Epithelial cell of prostate (primary cell): ENCODE measurements around the gene TELO2.
"Not testable (repeated sequence)": the region's sequence is repeated elsewhere in the genome, so short reads cannot be mapped to it uniquely, and the experiment has no call there.

Source experiments
- DNase-seq: peaks from one replicate; pipeline ENCODE4 v3.0.0-alpha.2; 2011; ENCODE audit warnings: low read depth, low spot score
- H3K27ac ChIP-seq: fragments of 450-650 bp; 2 replicates; pipeline ENCODE4 v1.5.1; 2017; ENCODE audit warnings: mild to moderate bottlenecking

The TELO2 gene

DNA sequence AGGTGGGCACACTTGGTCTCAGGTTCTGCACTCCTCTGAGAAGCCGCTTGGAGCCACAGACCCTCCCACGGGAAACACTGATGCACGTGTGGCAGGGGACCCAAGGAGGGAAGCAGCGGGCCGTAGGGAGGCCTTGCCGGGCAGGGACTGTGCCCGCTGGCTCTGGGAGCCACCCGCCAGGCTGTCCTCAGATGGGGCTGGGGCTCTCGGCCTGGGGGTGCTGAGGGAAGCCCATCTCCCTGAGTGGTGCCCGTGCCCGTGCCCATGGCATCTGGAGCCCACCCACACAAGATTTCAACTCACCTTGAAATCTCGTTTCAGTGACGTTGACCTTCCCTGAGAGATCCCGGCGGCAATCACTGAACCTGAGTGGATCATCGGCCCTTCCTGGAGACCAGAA, 36.2 kb upstream of the TELO2 start:
- DNase-seq, result no peak
- no peak overlapping the region for H3K27ac ChIP-seq

DNA sequence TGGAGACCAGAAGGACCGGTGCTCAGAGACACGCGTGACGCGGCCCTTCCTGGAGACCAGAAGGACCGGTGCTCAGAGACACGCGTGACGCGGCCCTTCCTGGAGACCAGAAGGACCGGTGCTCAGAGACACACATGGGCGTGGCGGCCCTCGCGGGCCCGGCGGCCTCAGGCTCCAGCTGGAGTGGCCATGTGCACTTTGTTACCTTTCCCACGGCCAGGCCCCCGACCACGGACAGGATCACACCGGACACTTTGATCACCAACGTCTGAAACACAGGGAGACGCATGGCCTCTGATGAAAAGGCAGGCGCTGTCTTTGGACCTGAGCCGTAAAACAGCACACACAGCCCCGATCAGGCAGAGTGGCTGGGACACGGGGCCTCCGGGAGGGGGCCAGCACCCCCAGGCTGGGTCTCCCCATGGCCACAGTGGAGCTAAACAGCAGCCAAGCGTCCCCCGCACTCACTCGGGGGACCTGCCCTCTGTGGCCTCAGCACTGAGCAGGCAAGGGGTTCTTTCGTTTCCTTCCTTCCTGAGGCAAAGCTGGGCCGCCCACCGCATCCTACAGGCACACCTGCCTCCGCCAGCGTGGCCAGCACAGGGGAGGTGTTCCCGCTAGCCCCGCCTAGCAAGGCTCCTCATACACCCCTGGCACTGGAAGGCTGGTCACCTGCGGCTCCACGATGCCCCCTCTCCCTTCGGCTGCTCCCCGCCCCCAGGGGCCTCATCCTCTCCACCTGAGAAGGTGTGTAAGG, 35.5 kb upstream of the TELO2 start:
- no peak overlapping the region for H3K27ac ChIP-seq

DNA sequence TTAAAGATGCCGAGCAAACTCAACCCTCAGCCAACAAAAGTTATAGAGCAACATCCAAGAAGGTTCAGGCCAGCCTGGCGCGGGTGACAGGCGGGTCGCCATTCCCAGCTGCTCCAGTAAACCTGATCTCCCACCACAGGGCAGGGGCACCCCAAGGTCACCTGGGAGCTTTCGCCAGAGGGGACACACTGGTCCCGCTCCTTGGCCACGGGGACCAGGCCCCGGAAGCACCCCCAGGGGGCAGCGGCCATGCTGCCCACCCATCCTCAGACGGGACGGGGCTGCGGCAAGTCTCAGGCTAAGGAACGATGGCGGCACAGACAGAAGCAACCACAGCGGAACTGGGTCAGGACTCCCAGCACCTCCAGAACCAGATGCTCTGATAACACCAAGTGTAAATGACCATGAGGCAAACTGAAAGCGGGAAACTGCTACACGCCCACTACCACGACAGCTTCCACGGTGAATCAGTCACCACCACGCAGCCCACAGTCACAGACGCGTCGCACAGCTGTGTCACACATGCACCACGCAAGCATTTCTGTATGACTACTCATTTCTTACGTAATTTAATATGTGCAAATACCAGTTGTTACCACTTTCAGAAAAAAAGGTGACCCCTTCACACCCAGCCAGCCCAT, 34.7 kb upstream of the TELO2 start:
- no peak for DNase-seq
- H3K27ac ChIP-seq, result no peak overlapping the region

More for the DNA sequence above, 35.5 kb upstream of the TELO2 start:
- DNase-seq, result no peak

DNA sequence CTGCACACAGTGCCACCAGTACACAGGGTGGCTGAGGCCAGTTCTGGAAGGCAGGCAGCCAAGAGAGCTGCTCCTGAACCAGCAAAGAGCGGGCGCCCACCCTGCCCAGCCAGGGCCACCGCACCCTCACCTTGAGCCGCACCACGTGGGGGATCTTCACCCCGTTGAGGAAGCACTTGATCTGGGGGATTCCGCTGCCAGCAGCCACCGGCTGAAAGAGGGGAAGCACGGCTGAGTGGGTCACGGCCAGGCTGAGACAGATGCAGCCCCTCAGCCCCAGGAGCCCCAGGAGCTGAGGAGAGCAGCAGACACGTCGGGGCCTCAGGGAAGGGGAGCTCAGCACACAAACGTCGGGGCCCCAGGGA, 34.2 kb upstream of the TELO2 start:
- DNase-seq, result no peak
- no peak overlapping the region for H3K27ac ChIP-seq

DNA sequence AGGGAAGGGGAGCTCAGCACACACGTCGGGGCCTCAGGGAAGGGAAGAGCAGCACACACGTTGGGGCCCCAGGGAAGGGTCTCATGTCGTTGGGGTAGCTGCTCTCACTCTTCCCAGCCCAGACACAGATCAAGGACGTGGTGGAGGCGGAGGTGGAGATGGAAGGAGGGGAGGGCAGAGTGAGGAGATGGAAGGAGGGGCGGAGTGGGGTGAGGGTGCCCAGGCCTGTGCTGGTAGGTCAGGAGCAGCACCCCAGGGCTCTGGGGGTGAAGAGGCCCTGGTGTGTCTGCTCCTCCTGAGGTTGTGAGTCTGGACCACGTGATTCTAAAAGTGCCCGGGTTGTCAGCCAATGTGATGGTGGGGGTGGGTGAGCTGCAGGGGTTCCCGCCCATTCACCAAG, 33.2 kb upstream of the TELO2 start:
- no peak overlapping the region for H3K27ac ChIP-seq
- no peak for DNase-seq

DNA sequence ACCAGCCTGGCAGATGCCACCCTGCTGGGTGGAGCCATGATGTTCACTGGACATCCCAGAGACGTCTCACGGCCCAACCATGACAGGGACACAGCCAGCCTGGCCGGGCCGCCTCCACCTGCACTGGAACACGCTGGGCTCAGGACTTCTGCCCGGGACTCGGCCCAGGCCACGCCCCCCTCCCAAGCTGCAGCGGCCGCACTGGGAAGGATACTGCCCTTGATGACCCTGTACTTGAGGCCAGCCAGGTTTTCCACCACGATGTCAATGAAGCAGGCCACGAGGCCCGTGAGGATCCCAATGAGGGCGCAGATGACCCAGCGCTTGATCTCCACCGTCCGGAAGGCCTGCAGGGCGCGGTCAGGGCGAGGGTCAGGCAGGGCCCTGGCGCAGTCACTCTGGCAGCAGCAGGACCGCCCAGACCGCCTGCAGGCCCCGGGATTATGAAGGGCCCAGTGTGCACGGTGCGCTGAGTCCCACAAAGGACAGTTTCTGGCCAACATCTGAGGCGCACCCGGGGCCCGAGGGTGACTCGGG, 32.5 kb upstream of the TELO2 start:
- no peak overlapping the region for H3K27ac ChIP-seq
- no peak for DNase-seq

DNA sequence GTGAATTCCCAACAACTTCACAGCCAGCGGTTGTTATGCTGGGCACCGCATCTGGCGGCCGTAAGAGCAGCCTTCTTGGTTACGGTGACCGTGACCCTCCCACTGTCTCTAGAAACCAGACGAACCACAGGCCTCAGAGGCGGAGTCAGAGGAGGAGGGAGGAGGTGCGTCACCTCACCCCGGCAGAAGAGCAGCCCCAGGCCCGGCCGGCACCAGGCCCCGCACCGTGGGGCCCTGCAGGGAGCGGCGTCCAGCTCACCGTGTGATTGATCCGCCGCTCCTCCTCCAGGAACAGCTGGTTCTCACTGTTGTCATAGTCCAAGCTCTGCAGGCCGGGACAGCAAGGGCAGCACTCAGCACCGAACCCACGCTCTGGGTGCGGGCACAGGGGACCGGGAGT, 32.0 kb upstream of the TELO2 start:
- no peak overlapping the region for H3K27ac ChIP-seq
- DNase-seq, result no peak

DNA sequence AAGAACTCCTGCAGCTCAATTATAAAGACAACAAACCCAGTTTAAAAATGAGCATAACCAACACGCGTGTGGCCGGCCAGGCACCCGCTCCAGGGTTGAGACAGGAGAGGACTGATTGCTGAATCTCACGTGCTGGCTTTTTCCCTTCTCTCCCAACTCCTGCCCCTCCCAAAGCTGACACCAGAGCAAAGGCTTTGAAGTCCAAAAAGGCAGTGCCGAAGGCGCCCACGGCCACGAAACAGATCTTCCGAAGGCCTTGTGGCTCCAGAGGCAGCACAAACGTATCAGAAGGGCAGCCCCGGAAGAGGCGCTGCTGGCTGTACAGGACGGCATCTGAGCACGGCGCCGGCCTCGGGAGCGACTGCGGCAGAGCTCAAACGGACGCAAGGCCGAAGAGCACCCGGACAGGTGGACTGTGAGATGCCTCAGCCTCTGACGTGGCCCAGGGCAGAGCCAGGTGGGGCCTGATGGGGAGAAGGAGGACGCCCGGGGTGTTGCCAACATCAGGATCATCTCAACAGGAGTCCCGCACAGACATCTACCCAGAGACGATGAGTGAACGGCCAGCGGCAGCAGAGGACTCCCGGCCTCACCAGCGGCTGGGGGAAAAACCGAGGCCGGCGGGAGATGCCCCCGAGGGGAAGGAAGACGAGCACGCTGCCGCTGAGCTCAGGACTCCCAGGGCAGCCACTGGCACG, 28.8 kb upstream of the TELO2 start:
- no peak overlapping the region for H3K27ac ChIP-seq
- DNase-seq, result no peak

DNA sequence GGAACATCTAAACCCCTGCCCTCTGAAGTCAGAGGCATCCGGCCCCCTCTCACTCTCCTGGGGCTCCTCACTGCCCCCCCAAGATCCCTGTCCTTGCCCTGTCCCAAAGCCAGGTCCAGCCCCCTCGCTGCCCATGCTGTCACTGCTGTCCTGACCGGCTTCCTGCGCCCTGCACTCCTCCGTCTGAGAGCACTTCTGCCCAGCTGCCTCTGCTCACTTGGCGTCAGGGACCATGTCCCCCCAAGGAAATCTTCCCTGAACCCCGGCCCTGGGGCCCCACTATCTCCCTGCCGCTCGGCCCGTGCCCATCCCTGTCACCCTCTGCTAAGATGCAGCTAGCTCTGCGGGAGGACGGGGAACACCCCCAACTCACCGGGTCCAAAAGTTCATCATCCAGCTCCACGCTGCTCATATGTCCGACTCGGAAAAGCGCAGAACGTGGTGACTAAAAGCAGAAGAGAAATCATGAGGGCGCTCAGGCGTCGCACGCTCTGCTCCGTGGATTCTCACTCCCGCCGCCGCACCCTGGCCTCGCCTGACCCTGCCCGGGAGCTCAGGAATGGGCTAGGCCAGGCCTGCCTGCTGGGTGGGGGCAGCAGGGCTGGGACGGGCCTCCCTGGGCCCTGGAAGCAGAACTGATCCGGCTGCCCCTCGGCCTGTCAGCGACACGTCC, 28.1 kb upstream of the TELO2 start:
- DNase-seq, result no peak
- H3K27ac ChIP-seq, result no peak overlapping the region

DNA sequence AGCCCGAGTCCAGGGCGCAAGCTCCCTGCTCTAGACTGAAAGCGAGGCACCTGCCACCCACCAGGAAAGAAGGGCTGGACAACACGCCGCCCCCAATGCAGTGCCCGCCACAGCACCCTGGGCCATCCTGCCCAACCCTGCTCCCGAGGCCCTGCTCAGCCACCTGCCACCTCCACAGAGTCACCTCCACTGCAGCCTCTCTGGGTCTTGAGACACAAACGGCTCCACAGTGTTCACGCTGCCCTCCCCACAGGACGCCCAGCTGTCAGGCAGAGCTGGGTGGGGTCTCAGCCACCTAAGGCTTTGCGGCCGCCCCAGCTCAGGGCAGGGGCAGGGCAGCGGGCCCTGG, 27.6 kb upstream of the TELO2 start:
- H3K27ac ChIP-seq, result no peak overlapping the region

DNA sequence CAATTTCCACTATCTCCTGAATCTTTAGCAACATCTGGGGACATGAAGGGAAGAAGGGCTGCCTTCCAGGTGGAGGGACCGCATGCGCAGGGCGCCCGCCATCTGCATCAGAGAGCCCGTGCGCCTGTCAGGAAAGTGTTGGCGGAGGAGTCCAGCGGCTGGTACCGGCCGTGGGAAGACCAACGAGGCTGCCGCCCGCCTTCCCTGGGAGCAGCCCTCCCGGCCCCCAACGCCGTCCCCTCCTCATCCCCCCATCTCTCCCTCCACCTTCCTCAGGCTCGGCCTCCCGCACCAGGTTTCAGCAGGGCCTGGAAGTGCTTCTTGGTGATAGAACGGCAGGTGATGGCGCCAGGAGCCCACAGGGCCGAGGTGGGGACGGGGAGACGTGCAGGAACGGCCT, 27.1 kb upstream of the TELO2 start:
- DNase-seq, result no peak
- no peak overlapping the region for H3K27ac ChIP-seq

More for the DNA sequence above, 27.6 kb upstream of the TELO2 start:
- no peak for DNase-seq

DNA sequence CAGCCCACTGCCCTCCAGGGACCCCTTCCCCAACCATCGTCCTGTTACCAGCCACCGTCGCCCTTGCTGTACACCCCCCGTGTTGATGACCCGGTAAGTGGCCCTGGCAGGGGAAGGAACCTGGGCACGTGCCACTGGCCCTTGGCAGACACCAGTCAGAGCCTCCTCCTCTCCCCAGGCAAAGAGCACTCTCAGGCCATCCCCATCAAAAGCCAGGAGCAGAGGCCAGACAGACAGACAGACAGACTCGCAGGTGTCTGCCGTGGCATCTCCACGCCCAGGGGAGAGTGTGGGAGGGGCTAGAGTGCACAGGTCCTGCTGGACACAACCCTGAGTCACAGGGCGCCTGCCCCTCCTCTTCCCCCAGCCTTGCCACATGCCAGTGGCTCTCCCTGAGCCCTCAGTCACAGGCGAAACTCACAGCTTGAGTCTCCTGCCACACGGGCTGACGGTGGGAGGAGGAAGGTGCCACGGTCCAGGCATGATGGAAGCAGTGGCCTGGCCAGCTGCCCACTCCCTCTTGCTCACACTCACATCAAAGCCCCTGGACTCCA, 26.1 kb upstream of the TELO2 start:
- no peak overlapping the region for H3K27ac ChIP-seq
- no peak for DNase-seq

DNA sequence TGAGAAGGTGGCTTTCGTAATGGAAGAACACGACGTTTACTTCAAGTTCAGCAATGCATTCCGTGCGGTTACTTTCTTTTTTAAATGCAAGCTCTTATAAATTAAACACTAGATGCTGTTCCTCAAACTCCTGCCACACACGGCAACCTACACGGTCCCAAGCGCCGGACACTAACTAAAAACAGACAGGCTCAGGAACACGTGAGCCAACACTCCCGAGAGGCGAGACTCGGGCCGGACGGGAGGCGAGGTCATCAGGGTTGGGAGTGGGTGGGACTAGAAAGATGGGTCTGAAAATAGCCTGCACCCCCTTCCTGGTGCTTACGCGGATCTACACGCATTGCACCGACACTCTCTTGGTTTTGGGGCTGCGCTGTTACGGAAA, 24.7 kb upstream of the TELO2 start:
- H3K27ac ChIP-seq, result no peak overlapping the region
- DNase-seq, result no peak

DNA sequence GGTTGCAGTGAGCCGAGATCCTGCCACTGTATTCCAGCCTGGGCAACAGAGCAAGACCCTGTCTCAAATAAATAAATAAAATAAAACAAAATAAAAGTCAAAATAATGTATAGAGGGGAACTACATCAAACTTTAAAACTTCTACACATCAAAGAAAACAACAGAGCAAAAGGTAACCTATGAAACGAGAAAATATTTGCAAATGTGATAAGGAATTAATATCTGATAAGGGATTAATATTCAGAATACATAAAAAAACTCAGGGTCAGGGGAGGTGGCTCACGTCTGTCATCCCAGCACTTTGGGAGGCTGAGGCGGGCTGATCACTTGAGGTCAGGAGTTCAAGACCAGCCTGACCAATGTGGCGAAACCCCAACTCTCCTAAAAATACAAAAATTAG, 24.0 kb upstream of the TELO2 start:
- not testable (repeated sequence) for H3K27ac ChIP-seq, DNase-seq

DNA sequence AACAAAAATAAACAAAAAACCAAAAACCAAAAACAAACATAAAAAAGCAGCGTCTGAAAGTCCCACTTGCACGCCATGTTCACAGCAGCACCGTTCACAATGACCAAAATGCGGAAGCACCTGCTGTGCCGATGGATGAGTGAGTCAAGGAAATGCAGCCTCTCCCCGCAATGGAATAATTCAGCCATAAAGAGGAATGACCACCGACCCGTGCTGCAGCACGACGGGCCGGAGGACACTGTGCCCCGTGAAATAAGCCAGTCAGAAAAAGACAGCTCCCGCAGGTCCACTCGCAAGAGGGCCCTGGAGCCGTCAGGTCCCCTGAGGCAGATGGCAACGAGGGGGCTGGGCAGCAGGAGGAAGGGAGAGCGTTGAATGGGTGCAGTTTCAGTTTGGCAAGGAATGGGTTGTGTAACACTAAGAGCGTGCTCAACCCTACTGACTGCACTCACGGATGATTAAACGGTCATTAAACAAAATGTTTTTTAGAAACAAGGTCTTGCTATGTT, 23.4 kb upstream of the TELO2 start:
- no peak overlapping the region for H3K27ac ChIP-seq
- DNase-seq, result no peak

DNA sequence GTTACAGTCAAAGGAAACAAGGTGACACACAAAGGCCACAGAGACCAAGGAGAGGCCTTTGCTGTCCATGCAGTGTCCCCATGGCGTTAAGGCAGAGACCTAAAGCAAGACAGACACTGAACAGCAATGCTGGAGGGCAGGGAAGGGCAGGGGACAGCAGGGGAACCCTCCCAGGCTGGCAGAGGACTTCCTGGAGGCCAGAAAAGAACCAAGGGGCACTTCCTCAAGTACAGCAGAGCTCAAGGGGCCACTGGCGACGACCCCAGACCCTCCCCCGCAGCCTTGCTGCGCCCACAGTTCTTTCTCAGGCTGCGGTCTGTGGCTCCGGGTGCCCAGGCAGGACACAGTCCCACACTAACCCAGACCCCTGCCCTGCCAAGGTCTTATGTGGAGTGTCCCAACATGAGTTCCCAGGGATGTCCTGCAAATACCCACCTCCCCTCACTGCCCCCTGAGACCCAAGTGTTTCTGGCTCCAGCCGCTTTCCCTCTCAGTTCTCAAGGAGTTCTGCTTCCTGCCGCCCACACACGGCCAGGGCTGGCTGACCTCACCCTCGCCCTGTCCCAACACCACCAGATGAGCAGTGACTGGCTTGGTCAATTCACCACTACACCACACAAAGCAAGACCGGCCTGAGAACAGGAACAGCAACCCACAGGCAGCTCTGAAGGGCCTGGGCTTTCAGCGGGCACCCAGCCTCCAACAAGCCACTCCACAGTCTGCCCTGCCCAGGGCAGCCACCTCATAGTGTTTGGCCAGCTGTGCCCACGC, 22.5 kb upstream of the TELO2 start:
- DNase-seq, result no peak
- H3K27ac ChIP-seq, result no peak overlapping the region

DNA sequence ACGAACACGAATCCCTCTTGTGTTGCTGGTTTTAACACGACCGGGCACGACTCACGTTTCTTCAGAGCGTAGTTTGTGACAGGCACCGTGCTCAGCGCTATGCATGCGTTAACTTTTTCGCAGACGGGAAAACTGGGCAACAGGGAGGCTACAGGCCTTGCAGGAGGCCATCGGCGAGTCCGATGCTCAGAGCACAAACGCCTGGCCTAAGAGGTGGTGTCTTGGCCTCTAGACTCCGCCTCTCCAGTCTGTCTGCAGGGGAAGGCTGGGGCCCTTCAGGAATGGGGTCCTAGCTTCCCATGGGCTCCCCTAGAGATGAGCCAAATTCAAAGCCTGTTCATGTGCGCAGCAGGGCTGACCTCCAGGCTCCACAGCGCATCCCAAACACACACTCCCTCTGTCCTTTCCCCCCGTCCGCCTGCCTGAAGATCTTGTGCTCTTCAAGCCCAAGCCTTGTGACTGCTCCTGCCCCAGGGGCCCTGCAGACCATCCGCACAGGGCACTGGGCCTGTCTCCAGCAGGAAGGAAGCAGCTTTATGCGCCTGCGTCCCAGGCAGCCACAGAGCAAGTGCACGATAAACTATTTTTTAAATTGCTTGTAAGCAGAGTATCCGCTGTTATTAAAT, 21.5 kb upstream of the TELO2 start:
- H3K27ac ChIP-seq, result no peak overlapping the region
- DNase-seq, result no peak

DNA sequence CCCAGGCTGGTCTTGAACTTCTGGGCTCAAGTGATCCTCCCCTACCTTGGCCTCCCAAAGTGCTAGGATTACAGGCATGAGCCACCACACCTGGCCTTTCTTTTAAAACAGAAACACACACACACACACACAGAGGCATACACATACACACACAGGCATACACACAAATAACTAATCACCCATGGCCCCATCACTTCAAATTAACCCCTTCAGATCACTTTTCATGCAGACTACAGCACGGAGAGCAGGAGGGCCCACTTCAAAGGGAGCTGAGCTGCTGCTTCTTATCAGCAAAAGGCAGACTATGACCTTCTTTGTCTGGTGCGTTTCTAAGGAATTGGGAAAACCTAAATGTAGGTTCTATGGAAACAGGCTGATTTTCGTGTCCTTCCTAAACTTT, 20.2 kb upstream of the TELO2 start:
- no peak overlapping the region for H3K27ac ChIP-seq

DNA sequence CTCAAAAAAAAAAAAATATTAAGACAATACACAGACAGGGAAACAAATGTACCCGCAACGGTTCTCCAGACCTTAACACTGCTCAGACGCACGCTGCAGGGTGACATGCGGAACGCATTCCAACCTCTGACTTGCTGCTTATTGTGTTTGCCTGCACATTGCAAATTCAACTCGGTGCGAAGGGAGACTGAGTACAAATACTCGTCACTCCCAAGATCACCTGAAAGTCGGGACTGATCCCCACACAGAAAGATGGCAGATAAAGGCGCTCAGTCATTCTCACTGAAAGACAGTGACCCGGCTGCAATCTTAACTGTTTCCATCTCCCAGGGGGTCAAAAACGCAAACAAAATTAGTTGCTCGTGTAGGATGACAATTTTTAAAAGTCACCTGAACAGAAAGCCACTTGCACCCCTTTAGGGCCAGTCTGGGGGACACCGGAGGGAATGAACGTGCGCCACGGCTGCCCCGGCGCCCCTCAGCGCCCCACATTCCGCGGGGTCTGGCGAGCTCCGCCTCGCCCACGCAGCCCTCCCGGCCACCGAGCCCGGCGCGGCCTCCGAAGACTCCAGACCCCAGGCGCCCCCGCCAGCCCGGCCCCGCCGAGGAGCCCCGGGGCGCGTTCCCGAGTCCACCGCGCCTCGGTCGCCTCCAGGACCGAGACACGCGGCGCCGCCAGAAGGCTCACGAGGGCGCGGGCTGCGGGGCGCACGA, 18.9 kb upstream of the TELO2 start:
- DNase-seq, result no peak
- peak overlapping the region; percentile 52 for H3K27ac ChIP-seq

More for the DNA sequence above, 20.2 kb upstream of the TELO2 start:
- no peak for DNase-seq
